B cell (primary cell): Measurements from ENCODE around the gene HTR3A.
"Not testable (repeated sequence)": the region's sequence is repeated elsewhere in the genome, so short reads cannot be mapped to it uniquely, and the experiment has no call there.

Experiments used
- EZH2 ChIP-seq: IDR thresholded peaks from 2 replicates; pipeline ENCODE4 v1.6.1; 2012; ENCODE audit warnings: borderline replicate concordance, low read depth, mild to moderate bottlenecking, moderate library complexity, low read length; ENCODE audit not compliant: insufficient read depth, poor library complexity, severe bottlenecking
- TF ChIP-seq, protein P1 (sequence below): fragments of 200-600 bp; IDR thresholded peaks from one replicate; pipeline ENCODE4 v1.8.0; 2022; ENCODE audit warnings: antibody characterized with exemption, mild to moderate bottlenecking

DNA sequence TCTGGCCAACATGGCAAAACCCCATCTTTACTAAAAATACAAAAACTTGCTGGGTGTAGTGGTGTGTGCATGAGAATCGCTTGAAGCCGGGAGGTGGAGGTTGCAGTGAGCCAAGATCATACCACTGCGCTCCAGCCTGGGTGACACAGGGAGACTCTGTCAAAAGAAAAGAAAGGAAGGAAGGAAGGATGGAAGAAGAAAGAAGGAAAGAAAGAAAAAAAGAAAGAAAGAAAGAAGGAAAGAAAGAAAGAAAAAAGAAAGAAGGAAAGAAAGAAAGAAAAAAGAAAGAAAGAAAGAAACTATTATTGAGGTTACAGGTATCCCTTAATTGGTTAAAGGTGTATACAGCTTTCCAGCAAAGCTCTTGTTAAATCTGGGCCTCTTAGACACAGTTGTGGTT lies 40.7 kb upstream of the HTR3A start:
- TF ChIP-seq, protein P1, sequence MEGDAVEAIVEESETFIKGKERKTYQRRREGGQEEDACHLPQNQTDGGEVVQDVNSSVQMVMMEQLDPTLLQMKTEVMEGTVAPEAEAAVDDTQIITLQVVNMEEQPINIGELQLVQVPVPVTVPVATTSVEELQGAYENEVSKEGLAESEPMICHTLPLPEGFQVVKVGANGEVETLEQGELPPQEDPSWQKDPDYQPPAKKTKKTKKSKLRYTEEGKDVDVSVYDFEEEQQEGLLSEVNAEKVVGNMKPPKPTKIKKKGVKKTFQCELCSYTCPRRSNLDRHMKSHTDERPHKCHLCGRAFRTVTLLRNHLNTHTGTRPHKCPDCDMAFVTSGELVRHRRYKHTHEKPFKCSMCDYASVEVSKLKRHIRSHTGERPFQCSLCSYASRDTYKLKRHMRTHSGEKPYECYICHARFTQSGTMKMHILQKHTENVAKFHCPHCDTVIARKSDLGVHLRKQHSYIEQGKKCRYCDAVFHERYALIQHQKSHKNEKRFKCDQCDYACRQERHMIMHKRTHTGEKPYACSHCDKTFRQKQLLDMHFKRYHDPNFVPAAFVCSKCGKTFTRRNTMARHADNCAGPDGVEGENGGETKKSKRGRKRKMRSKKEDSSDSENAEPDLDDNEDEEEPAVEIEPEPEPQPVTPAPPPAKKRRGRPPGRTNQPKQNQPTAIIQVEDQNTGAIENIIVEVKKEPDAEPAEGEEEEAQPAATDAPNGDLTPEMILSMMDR, result not testable (repeated sequence)
- not testable (repeated sequence) for TF ChIP-seq EZH2
